VCaP (cell line): ENCODE results near the gene ZBTB7C.

Experiments used
- H3K27ac ChIP-seq: fragments of 450-650 bp; 2 replicates; pipeline ENCODE4 v1.5.1; 2017
- CTCF ChIP-seq: fragments of 450-650 bp; conservative IDR thresholded peaks from 2 replicates; pipeline ENCODE4 v1.5.1; 2017; ENCODE audit warnings: mild to moderate bottlenecking, moderate library complexity

The ZBTB7C gene

GRCh38 chr18:48328473-48329210 lies 80.5 kb downstream of the ZBTB7C start:
- no peak overlapping the region for H3K27ac ChIP-seq
- no peak for TF ChIP-seq CTCF

GRCh38 chr18:48326901-48327675 lies 82.1 kb downstream of the ZBTB7C start:
- H3K27ac ChIP-seq: no peak overlapping the region
- no peak for TF ChIP-seq CTCF

GRCh38 chr18:48325115-48325665 lies 84.0 kb downstream of the ZBTB7C start:
- TF ChIP-seq CTCF: no peak
- H3K27ac ChIP-seq: no peak overlapping the region

GRCh38 chr18:48324651-48325050 lies 84.5 kb downstream of the ZBTB7C start:
- no peak for TF ChIP-seq CTCF
- H3K27ac ChIP-seq: no peak overlapping the region

GRCh38 chr18:48323151-48323550 lies 86.0 kb downstream of the ZBTB7C start:
- H3K27ac ChIP-seq: no peak overlapping the region
- no peak for TF ChIP-seq CTCF

- TF ChIP-seq CTCF: no peak
- H3K27ac ChIP-seq: no peak overlapping the region
Observed at GRCh38 chr18:48321536-48321935, 87.6 kb downstream of the ZBTB7C start.

GRCh38 chr18:48321121-48321520 lies 88.1 kb downstream of the ZBTB7C start:
- H3K27ac ChIP-seq: no peak overlapping the region
- no peak for TF ChIP-seq CTCF
